Parathyroid adenoma (tissue), 2 donors: ENCODE results near the gene PFDN6.
"Not testable (repeated sequence)": the region's sequence is repeated elsewhere in the genome, so short reads cannot be mapped to it uniquely, and the experiment has no call there.

Experiments
- H2AFZ ChIP-seq: fragments of 300-600 bp; sonication (generic); one replicate; pipeline ENCODE4 v1.7.0; 2017; ENCODE audit warnings: antibody characterized with exemption, mild to moderate bottlenecking
- H3K27ac ChIP-seq: fragments of 300-600 bp; sonication (generic); one replicate; pipeline ENCODE4 v1.7.0; 2017
- H3K27me3 ChIP-seq: fragments of 300-600 bp; sonication (generic); one replicate; pipeline ENCODE4 v1.7.0; 2017; ENCODE audit warnings: low read length; ENCODE audit not compliant: control insufficient read depth, insufficient read depth
- H3K36me3 ChIP-seq: fragments of 300-600 bp; sonication (generic); one replicate; pipeline ENCODE4 v1.7.0; 2017; ENCODE audit warnings: low read length; ENCODE audit not compliant: control insufficient read depth, insufficient read depth
- H3K4me1 ChIP-seq: fragments of 300-600 bp; sonication (generic); one replicate; pipeline ENCODE4 v1.7.0; 2017; ENCODE audit warnings: control low read depth
- H3K4me2 ChIP-seq: fragments of 300-600 bp; sonication (generic); one replicate; pipeline ENCODE4 v1.7.0; 2017; ENCODE audit warnings: low read length
- H3K4me3 ChIP-seq: fragments of 300-600 bp; sonication (generic); one replicate; pipeline ENCODE4 v1.7.0; 2017; ENCODE audit warnings: low read depth, low read length
- H3K79me2 ChIP-seq: fragments of 300-600 bp; sonication (generic); one replicate; pipeline ENCODE4 v1.7.0; 2017; ENCODE audit warnings: control low read depth
- H3K9ac ChIP-seq: fragments of 300-600 bp; sonication (generic); one replicate; pipeline ENCODE4 v1.7.0; 2017; ENCODE audit warnings: mild to moderate bottlenecking
- H3K9me3 ChIP-seq: fragments of 300-600 bp; sonication (generic); one replicate; pipeline ENCODE4 v1.7.0; 2017; ENCODE audit warnings: low read length; ENCODE audit not compliant: control insufficient read depth
- TF ChIP-seq, protein P1 (sequence below): fragments of 300-600 bp; sonication (generic); IDR thresholded peaks from one replicate; pipeline ENCODE4 v1.7.0; 2017; ENCODE audit warnings: antibody characterized with exemption, mild to moderate bottlenecking
- donor health status: primary hyperparathyroidism.

Gene PFDN6

DNA sequence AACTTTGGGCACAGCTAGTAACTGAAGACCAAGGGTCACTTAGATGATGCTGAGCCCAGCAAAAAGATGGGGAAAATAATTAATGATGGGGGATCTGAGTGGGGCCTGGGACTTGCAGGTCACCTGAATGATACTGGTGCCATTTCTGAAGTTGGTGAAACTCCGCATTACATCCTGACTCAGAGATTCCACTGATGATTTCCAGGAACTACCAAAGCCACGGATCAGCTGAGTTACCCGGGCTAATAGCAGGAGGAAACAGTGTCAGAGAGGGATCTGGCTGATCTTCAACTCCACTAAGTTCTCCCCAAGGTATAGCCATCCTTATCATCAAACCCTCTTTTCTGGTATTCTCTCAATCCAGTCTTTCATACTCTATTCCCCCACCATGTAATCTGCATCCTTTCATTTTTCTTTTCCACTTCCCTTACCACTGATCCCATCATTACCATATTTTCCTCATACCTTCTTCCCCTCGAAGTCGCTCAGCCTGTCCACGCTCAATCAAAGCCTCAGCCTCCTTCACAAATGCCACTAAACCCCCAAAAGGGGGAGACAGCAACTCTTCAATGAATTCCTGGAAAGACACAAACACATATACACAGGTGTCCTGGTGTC is 37.9 kb upstream of the PFDN6 start:
- H2AFZ ChIP-seq, result no peak overlapping the region
- peaks cover 10% of the 10 kb centered on the region for H3K4me1 ChIP-seq
- no peaks in the 10 kb centered on the region for H3K36me3 ChIP-seq
- H3K27me3 ChIP-seq, result no peaks in the 10 kb centered on the region
- H3K9ac ChIP-seq, result no peak overlapping the region
- no peaks in the 10 kb centered on the region for H3K79me2 ChIP-seq
- no peaks in the 10 kb centered on the region for H3K9me3 ChIP-seq
- no peak overlapping the region for H3K4me2 ChIP-seq
- H3K27ac ChIP-seq, result no peak overlapping the region
- H3K4me3 ChIP-seq, result no peak overlapping the region
- TF ChIP-seq, protein P1, sequence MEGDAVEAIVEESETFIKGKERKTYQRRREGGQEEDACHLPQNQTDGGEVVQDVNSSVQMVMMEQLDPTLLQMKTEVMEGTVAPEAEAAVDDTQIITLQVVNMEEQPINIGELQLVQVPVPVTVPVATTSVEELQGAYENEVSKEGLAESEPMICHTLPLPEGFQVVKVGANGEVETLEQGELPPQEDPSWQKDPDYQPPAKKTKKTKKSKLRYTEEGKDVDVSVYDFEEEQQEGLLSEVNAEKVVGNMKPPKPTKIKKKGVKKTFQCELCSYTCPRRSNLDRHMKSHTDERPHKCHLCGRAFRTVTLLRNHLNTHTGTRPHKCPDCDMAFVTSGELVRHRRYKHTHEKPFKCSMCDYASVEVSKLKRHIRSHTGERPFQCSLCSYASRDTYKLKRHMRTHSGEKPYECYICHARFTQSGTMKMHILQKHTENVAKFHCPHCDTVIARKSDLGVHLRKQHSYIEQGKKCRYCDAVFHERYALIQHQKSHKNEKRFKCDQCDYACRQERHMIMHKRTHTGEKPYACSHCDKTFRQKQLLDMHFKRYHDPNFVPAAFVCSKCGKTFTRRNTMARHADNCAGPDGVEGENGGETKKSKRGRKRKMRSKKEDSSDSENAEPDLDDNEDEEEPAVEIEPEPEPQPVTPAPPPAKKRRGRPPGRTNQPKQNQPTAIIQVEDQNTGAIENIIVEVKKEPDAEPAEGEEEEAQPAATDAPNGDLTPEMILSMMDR, result no peak

DNA sequence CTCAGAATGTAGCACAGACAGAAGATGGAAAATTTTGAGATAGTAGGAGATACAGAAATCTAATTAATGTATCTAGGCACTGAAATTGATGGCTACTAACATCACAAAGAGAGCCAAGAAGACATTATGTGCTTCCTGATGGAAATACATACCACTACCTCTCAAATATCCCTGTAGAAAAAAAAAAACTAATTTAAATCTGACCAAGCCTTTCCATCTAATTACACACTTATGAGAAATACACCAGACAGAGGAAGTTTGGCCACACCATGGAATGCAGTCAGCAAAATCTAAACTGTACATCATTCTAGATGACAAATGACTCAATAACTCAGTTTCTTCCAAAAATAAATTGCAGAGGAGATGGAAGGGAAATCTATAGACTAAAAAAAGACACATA is 36.6 kb upstream of the PFDN6 start:
- no peaks in the 10 kb centered on the region for H3K79me2 ChIP-seq
- H3K36me3 ChIP-seq, result no peaks in the 10 kb centered on the region
- TF ChIP-seq, protein P1, result no peak
- no peak overlapping the region for H3K4me2 ChIP-seq
- H2AFZ ChIP-seq, result no peak overlapping the region
- peaks cover 10% of the 10 kb centered on the region for H3K4me1 ChIP-seq
- no peak overlapping the region for H3K9ac ChIP-seq
- H3K27me3 ChIP-seq, result no peaks in the 10 kb centered on the region
- H3K27ac ChIP-seq, result no peak overlapping the region
- no peaks in the 10 kb centered on the region for H3K9me3 ChIP-seq
- H3K4me3 ChIP-seq, result no peak overlapping the region

DNA sequence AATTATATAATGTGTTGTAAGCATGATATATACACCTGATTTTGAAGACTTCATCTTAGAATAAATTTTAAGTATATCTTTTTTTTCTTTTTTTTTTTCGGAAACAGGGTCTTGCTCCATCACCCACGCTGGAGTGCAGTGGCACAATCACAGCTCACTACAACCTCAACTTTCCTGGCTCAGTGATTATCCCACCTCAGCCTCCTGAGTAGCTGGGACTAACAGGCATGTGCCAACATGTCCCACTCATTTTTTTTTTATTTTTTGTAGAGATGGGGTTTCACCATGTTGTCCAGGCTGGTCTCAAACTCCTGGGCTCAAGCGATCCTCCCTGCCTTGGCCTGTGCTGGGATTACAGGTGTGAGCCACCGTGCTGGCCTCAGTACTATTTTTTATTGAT is 34.8 kb upstream of the PFDN6 start:
- Histone ChIP-seq H3K4me1 (peaks cover 4% of the 10 kb centered on the region), H3K9ac (no peak overlapping the region), H3K4me3 (no peak overlapping the region), H3K27me3 (no peaks in the 10 kb centered on the region), H3K79me2 (no peaks in the 10 kb centered on the region), H3K9me3 (no peaks in the 10 kb centered on the region), H3K4me2 (no peak overlapping the region), H3K27ac (no peak overlapping the region), H3K36me3 (no peaks in the 10 kb centered on the region), H2AFZ (no peak overlapping the region)
- TF ChIP-seq, protein P1, result no peak

DNA sequence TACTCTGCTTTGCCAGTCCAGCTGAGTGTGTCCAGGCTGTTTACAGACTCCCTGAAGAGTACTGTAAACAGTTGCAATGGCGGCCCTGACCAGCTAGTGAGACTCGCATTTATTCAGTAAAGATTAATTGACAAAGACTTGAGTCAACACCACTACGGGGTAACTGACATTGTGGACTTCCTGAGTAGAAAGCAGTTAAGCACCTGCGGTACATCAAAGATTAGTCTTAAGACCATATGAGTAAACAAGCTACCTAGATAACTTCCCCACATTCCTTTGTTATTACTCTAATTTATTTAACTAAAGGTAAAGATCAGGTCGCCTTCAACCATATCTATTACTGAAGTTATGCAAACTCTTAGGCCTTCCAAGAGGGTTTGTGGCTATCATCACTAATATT is 30.4 kb upstream of the PFDN6 start:
- Histone ChIP-seq H3K27ac (no peak overlapping the region), H3K4me2 (no peak overlapping the region), H3K36me3 (no peaks in the 10 kb centered on the region), H3K4me3 (no peak overlapping the region), H3K9ac (no peak overlapping the region), H3K9me3 (no peaks in the 10 kb centered on the region), H3K4me1 (no peaks in the 10 kb centered on the region), H3K79me2 (no peaks in the 10 kb centered on the region), H3K27me3 (no peaks in the 10 kb centered on the region), H2AFZ (no peak overlapping the region)
- TF ChIP-seq, protein P1, result no peak

DNA sequence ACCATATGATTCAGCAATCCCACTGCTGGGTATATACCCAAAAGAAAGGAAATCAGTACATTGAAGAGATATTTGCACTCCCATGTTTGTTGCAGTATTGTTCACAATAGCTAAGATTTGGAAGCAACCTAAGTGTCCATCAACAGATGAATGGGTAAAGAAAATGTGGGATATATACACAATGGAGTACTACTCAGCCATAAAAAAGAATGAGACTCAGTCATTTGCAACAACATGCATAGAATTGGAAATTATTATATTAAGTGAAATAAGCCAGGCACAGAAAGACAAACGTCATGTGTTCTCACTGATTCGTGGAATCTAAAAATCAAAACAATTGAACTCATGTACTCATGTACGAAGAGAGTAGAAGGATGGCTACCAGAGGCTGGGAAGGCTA is 26.9 kb upstream of the PFDN6 start:
- H2AFZ ChIP-seq, H3K27me3 ChIP-seq, H3K4me3 ChIP-seq, H3K27ac ChIP-seq, H3K36me3 ChIP-seq, H3K9ac ChIP-seq, H3K4me1 ChIP-seq, H3K79me2 ChIP-seq, H3K9me3 ChIP-seq, H3K4me2 ChIP-seq: not testable (repeated sequence)
